Type B pancreatic cell (in vitro differentiated cells): Measurements from ENCODE around the gene LRRC75B. TPM values are rescaled to one million over a fixed set of nuclear protein-coding genes. Genes with fewer than 3 reads are reported as not detected.

Experiments used
- DNase-seq: peaks from one replicate; pipeline ENCODE4 v3.0.0; 2021; ENCODE audit warnings: mixed read lengths; ENCODE audit not compliant: unreplicated experiment; ENCODE audit errors: extremely low spot score
- H3K27ac Mint-ChIP-seq: 2 replicates; pipeline ENCODE4 v1.8.0; 2021; ENCODE audit warnings: mild to moderate bottlenecking, mixed read lengths
- H3K27me3 Mint-ChIP-seq: 2 replicates; pipeline ENCODE4 v1.8.0; 2021; ENCODE audit warnings: mixed read lengths
- H3K36me3 Mint-ChIP-seq: 2 replicates; pipeline ENCODE4 v1.8.0; 2021; ENCODE audit warnings: mixed read lengths
- H3K4me1 Mint-ChIP-seq: one replicate; pipeline ENCODE4 v1.8.0; 2021; ENCODE audit warnings: mixed read lengths; ENCODE audit not compliant: unreplicated experiment
- H3K4me3 Mint-ChIP-seq: 2 replicates; pipeline ENCODE4 v1.8.0; 2021; ENCODE audit warnings: mild to moderate bottlenecking, mixed read lengths
- H3K9me3 Mint-ChIP-seq: 2 replicates; pipeline ENCODE4 v1.8.0; 2021; ENCODE audit warnings: mixed read lengths
- total RNA-seq: library from RNA; stranded (reverse); gene quantifications from 2 replicates; pipeline ENCODE4 v1.2.1, GENCODE V29; 2021; ENCODE audit warnings: low replicate concordance
- TF ChIP-seq, protein P1 (sequence below): fragments of 200-600 bp; sonication (generic); conservative IDR thresholded peaks from 2 replicates; pipeline ENCODE4 v1.5.0; 2021; ENCODE audit warnings: antibody characterized with exemption, mild to moderate bottlenecking

The LRRC75B gene
- total RNA-seq, 1 donor from 2014 or later, result 18.6 TPM

DNA sequence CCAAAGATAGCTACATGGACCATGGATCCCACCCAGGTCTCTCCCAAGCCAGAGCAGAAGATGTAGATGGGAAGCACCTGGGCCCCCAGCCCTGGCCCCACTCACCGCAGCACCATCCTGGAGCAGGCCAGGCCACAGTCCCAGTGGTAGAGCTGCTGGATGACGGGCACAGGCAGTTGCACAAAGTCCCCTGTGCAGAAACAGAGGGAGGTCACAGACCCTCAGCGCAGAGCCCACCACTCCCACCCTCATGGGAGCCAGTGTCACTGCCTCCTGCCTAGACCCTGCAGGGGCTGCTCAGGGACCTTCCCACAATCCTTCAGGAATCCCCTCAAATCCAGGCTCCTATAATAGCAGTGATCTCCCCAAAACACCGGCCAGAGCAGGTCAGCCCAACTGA is 44.1 kb downstream of the LRRC75B start:
- peaks cover 19% of the 10 kb centered on the region for H3K4me1 Mint-ChIP-seq
- H3K9me3 Mint-ChIP-seq, result no peaks in the 10 kb centered on the region
- no peak overlapping the region for H3K4me3 Mint-ChIP-seq
- H3K36me3 Mint-ChIP-seq, result peaks cover 5% of the 10 kb centered on the region
- H3K27ac Mint-ChIP-seq, result no peak overlapping the region
- no peaks in the 10 kb centered on the region for H3K27me3 Mint-ChIP-seq
- TF ChIP-seq, protein P1, sequence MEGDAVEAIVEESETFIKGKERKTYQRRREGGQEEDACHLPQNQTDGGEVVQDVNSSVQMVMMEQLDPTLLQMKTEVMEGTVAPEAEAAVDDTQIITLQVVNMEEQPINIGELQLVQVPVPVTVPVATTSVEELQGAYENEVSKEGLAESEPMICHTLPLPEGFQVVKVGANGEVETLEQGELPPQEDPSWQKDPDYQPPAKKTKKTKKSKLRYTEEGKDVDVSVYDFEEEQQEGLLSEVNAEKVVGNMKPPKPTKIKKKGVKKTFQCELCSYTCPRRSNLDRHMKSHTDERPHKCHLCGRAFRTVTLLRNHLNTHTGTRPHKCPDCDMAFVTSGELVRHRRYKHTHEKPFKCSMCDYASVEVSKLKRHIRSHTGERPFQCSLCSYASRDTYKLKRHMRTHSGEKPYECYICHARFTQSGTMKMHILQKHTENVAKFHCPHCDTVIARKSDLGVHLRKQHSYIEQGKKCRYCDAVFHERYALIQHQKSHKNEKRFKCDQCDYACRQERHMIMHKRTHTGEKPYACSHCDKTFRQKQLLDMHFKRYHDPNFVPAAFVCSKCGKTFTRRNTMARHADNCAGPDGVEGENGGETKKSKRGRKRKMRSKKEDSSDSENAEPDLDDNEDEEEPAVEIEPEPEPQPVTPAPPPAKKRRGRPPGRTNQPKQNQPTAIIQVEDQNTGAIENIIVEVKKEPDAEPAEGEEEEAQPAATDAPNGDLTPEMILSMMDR, result no peak
- DNase-seq, result no peak

DNA sequence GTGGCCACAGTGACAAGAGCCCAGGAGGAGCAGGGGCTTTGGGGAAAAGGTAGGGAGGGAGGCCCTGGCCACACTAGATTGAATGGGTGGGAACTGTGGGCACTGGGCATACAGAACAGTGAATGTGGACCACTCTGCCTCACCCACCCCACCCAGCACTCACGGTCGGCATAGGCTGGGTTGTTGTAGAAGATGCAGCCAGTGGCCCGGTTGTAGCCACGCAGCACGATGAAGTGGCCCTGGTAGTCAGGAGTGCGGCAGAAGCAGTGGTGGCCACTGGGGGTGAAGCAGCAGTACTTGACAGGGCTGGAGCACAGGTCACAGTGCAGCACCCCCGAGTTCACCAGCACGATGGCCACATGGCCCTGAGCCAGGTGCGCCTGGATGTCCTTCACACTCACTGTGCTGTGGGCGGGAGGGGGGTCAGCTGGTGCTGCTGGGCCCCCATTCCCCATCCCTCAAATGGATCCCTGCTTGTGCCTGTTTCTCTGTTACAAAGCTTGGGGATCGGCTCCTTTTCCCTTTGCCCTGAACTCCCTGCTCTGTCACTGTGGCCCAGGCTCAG is 49.1 kb downstream of the LRRC75B start:
- DNase-seq, result no peak
- peaks cover 10% of the 10 kb centered on the region for H3K36me3 Mint-ChIP-seq
- no peak overlapping the region for H3K4me3 Mint-ChIP-seq
- H3K27me3 Mint-ChIP-seq, result no peaks in the 10 kb centered on the region
- TF ChIP-seq, protein P1, result no peak
- H3K27ac Mint-ChIP-seq, result no peak overlapping the region
- H3K4me1 Mint-ChIP-seq, result no peaks in the 10 kb centered on the region
- no peaks in the 10 kb centered on the region for H3K9me3 Mint-ChIP-seq

DNA sequence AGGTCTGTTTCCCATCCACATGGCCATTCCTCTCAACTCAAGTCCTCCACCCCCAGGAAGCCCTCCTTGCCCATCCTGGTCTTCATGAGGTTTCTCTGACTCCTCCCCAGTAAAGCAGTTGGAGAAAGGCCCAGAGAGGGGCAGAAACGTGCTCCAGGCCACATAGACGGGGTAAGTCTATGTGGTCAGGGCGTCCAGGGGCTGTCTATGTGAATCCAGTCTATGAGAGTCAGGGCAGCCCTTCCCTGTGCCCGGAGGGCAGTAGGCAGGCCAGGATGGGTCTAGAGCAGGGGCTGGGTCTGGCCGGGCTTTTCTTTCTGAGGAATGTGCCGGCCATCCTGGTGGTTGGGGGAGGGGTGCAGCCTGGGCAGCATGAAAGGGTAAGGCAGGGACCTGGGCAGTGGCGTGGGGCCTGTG is 49.7 kb downstream of the LRRC75B start:
- no peak for DNase-seq
- TF ChIP-seq, protein P1, result no peak
- Mint-ChIP-seq H3K36me3 (peaks cover 10% of the 10 kb centered on the region), H3K27me3 (no peaks in the 10 kb centered on the region), H3K9me3 (no peaks in the 10 kb centered on the region), H3K4me1 (no peaks in the 10 kb centered on the region), H3K27ac (no peak overlapping the region), H3K4me3 (no peak overlapping the region)

DNA sequence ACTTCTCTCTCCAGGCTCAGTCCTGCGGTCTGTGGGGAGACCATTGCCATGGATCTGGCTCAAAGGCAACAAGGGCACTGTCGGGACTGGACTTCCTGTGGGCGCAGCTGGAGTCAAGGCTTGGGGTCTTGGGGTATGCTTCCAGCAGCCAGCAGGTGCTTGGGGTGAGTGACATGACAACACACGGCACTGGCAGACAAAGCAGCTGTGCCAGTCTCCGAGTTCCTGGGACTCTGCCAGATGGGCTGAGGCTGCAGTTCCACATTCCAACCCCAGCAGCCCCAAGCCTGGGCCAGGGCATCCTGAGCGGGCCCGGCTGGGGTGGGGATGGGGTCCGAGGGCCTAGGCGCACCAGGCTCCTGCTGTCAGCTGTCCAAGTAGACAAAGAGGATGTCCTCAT is 50.2 kb downstream of the LRRC75B start:
- peaks cover 10% of the 10 kb centered on the region for H3K36me3 Mint-ChIP-seq

DNA sequence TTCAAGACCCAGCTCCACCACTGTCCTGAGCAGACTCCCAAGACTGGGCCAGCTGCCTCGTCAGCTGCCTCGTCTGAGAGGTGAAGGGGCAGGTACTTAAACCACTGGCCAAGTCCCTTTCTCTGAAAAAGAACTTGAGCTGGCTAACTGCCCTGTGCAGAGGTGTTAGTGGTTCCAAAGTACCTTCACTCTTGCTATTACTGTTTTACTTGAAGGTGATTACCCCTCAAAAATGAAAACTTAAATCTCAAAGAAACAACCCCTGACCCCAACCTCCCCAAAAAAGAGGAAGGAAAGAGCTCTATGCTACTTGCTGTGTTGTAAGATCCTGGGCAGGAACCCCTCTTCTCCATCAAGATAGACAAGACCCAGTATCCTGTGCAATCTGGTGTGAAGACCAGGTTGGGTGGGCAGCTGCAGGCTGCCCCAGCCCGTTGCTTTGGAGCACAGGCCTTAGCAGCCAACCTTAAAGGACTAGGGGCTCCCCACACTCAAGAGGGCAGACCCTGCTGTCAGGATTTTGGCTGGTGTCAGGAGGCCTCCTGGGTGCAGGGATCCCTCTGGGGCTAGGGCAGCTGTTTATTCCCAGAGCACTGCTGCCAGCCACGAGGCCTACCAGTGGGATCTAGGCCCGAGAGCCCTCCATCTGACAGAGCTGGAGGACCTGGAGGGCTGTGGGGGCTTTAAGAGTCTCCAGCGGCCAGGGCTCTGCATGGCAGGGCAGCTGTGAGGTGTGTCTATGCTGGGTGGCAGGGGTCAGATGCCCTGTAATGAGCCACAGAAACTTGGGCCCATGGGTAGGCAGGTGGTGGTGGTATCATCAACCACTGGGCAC is 51.0 kb downstream of the LRRC75B start:
- no peaks in the 10 kb centered on the region for H3K4me1 Mint-ChIP-seq
- no peak for DNase-seq
- H3K36me3 Mint-ChIP-seq, result peaks cover 7% of the 10 kb centered on the region
- TF ChIP-seq, protein P1, result no peak
- no peak overlapping the region for H3K4me3 Mint-ChIP-seq
- no peaks in the 10 kb centered on the region for H3K27me3 Mint-ChIP-seq
- no peaks in the 10 kb centered on the region for H3K9me3 Mint-ChIP-seq
- H3K27ac Mint-ChIP-seq, result no peak overlapping the region

More for the DNA sequence above, 50.2 kb downstream of the LRRC75B start:
- no peak overlapping the region for H3K4me3 Mint-ChIP-seq
- no peaks in the 10 kb centered on the region for H3K9me3 Mint-ChIP-seq
- no peak for DNase-seq
- H3K27me3 Mint-ChIP-seq, result no peaks in the 10 kb centered on the region
- TF ChIP-seq, protein P1, result no peak
- H3K4me1 Mint-ChIP-seq, result no peaks in the 10 kb centered on the region
- no peak overlapping the region for H3K27ac Mint-ChIP-seq
